ENCODE measurements around the gene NCBP3.

- TF ChIP-seq CTCF (IDR thresholded peaks at IDR 0.05) (no peak), EP300 (IDR thresholded peaks at IDR 0.05) (no peak), POLR2A (IDR thresholded peaks at IDR 0.05; ENCODE audit: low read depth) (no peak), POLR2AphosphoS5 (IDR thresholded peaks at IDR 0.05) (peak; percentile 47 to 63)
These were observed 48.9 kb upstream of the NCBP3 start for GRCh38 chr17:3894911-3895343.
